CD4-positive, alpha-beta T cell treated with Interferon alpha-2 for 1 hour (primary cell): ENCODE measurements around the gene KYAT1.
A peak's percentile ranks its signal among the peaks of the same experiment; 100 is the strongest.
"Not testable (repeated sequence)": the region's sequence is repeated elsewhere in the genome, so short reads cannot be mapped to it uniquely, and the experiment has no call there.

Experiments
- DNase-seq, 2 donors: peaks; one replicate each; pipeline ENCODE4 v3.0.0-alpha.2; 2020 to 2022

KYAT1 gene

GRCh38 chr9:128882677-128883603, 1.2 kb upstream of the KYAT1 start:
- no peak for DNase-seq

GRCh38 chr9:128877852-128878251, 3.9 kb downstream of the KYAT1 start:
- no peak for DNase-seq

- DNase-seq: not testable (repeated sequence)
Measured at GRCh38 chr9:128870941-128871265, 10.8 kb downstream of the KYAT1 start.

- DNase-seq: no peak
Measured at GRCh38 chr9:128870128-128870940, 11.4 kb downstream of the KYAT1 start.

GRCh38 chr9:128863647-128864046, 18.1 kb downstream of the KYAT1 start:
- DNase-seq: peak; percentile 78 to 84

- DNase-seq: no peak
Measured at GRCh38 chr9:128862401-128862851, 19.3 kb downstream of the KYAT1 start.

GRCh38 chr9:128861501-128861900, 20.2 kb downstream of the KYAT1 start:
- DNase-seq: no peak

- DNase-seq: no peak
Measured at GRCh38 chr9:128860937-128861336, 20.8 kb downstream of the KYAT1 start.

GRCh38 chr9:128858476-128858875, 23.3 kb downstream of the KYAT1 start:
- DNase-seq: not testable (repeated sequence)

GRCh38 chr9:128854454-128854853, 27.3 kb downstream of the KYAT1 start:
- DNase-seq: not testable (repeated sequence)

- DNase-seq: not testable (repeated sequence)
Measured at GRCh38 chr9:128852646-128853045, 29.1 kb downstream of the KYAT1 start.

GRCh38 chr9:128851779-128852600, 29.8 kb downstream of the KYAT1 start:
- DNase-seq: peak in 1 of 2 donors; percentile 36

- not testable (repeated sequence) for DNase-seq
Measured at GRCh38 chr9:128851024-128851423, 30.7 kb downstream of the KYAT1 start.

- no peak for DNase-seq
Measured at GRCh38 chr9:128847803-128848202, 33.9 kb downstream of the KYAT1 start.

- DNase-seq: no peak
Measured at GRCh38 chr9:128846680-128847030, 35.1 kb downstream of the KYAT1 start.

- no peak for DNase-seq
Measured at GRCh38 chr9:128845186-128845931, 36.4 kb downstream of the KYAT1 start.

- DNase-seq: not testable (repeated sequence)
Measured at GRCh38 chr9:128843171-128843570, 38.6 kb downstream of the KYAT1 start.

GRCh38 chr9:128841694-128842492, 39.9 kb downstream of the KYAT1 start:
- no peak for DNase-seq

GRCh38 chr9:128840524-128840923, 41.2 kb downstream of the KYAT1 start:
- no peak for DNase-seq

GRCh38 chr9:128838338-128838737, 43.4 kb downstream of the KYAT1 start:
- no peak for DNase-seq

GRCh38 chr9:128836509-128837145, 45.1 kb downstream of the KYAT1 start:
- DNase-seq: no peak
